BE2C (cell line): Measurements from ENCODE around the gene NEO1. TPM values are rescaled to one million over a fixed set of nuclear protein-coding genes. Genes with fewer than 3 reads are reported as not detected.
A peak's percentile ranks its signal among the peaks of the same experiment; 100 is the strongest.

Experiments
- DNase-seq: peaks from one replicate; pipeline ENCODE4 v3.0.0-alpha.2; 2020
- H3K27me3 ChIP-seq: fragments of 250-450 bp; sonication (Bioruptor Pico); 2 replicates; pipeline ENCODE4 v1.5.1; 2020; ENCODE audit warnings: mild to moderate bottlenecking
- H3K36me3 ChIP-seq: fragments of 250-450 bp; sonication (Bioruptor Pico); 2 replicates; pipeline ENCODE4 v1.5.1; 2020; ENCODE audit warnings: mild to moderate bottlenecking
- H3K4me1 ChIP-seq: fragments of 250-450 bp; sonication (Bioruptor Pico); 2 replicates; pipeline ENCODE4 v1.5.1; 2020
- H3K4me3 ChIP-seq: 2 replicates; pipeline ENCODE4 v1.5.1; 2011; ENCODE audit warnings: low read depth, low read length
- H3K9me3 ChIP-seq: fragments of 250-450 bp; sonication (Bioruptor Pico); 2 replicates; pipeline ENCODE4 v1.5.1; 2020
- CTCF ChIP-seq: IDR thresholded peaks from 2 replicates; pipeline ENCODE4 v1.5.1; 2012; ENCODE audit warnings: mild to moderate bottlenecking, low read depth, low read length
- polyA plus RNA-seq: library from polyadenylated mRNA; unstranded; fragments of >200 nt; gene quantifications from one replicate; pipeline ENCODE4 v1.2.1, GENCODE V29; 2012; ENCODE audit warnings: low read depth, missing spikeins; ENCODE audit not compliant: insufficient read length, insufficient read depth

The NEO1 gene
- polyA plus RNA-seq, result 2.5 TPM

- no peaks in the 10 kb centered on the region for H3K4me1 ChIP-seq
- H3K9me3 ChIP-seq, result no peaks in the 10 kb centered on the region
- H3K4me3 ChIP-seq, result peak within 1 kb of the TSS; percentile 75
- H3K36me3 ChIP-seq, result no peaks in the 10 kb centered on the region
- TF ChIP-seq CTCF, result no peak
- peaks cover 63% of the 10 kb centered on the region for H3K27me3 ChIP-seq
- DNase-seq, result peak; percentile 85
Observed at GRCh38 chr15:73051807-73052652, at the start of gene NEO1. TSS of gene NEO1 (plus strand) at chr15:73052463. CDS start at chr15:73052676, 213 bp downstream.

- Histone ChIP-seq H3K27me3 (peaks cover 7% of the 10 kb centered on the region), H3K9me3 (no peaks in the 10 kb centered on the region), H3K4me1 (no peaks in the 10 kb centered on the region), H3K4me3 (no peak overlapping the region), H3K36me3 (no peaks in the 10 kb centered on the region)
- TF ChIP-seq CTCF, result no peak
- DNase-seq, result no peak
Observed at GRCh38 chr15:73004462-73004861, 47.8 kb upstream of the NEO1 start.

GRCh38 chr15:73005032-73005431, 47.2 kb upstream of the NEO1 start:
- Histone ChIP-seq H3K4me3 (no peak overlapping the region), H3K36me3 (no peaks in the 10 kb centered on the region), H3K9me3 (no peaks in the 10 kb centered on the region), H3K4me1 (no peaks in the 10 kb centered on the region), H3K27me3 (peaks cover 6% of the 10 kb centered on the region)
- no peak for DNase-seq
- TF ChIP-seq CTCF, result no peak

GRCh38 chr15:73005446-73005845, 46.8 kb upstream of the NEO1 start:
- TF ChIP-seq CTCF, result no peak
- no peak for DNase-seq

GRCh38 chr15:73006523-73006922, 45.7 kb upstream of the NEO1 start:
- no peaks in the 10 kb centered on the region for H3K36me3 ChIP-seq
- no peaks in the 10 kb centered on the region for H3K4me1 ChIP-seq
- H3K4me3 ChIP-seq, result no peak overlapping the region
- no peak for TF ChIP-seq CTCF
- no peaks in the 10 kb centered on the region for H3K9me3 ChIP-seq
- peaks cover 5% of the 10 kb centered on the region for H3K27me3 ChIP-seq
- DNase-seq, result no peak

More at GRCh38 chr15:73005446-73005845, 46.8 kb upstream of the NEO1 start:
- H3K4me1 ChIP-seq, result no peaks in the 10 kb centered on the region
- H3K36me3 ChIP-seq, result no peaks in the 10 kb centered on the region
- H3K27me3 ChIP-seq, result peaks cover 5% of the 10 kb centered on the region
- no peak overlapping the region for H3K4me3 ChIP-seq
- H3K9me3 ChIP-seq, result no peaks in the 10 kb centered on the region
